T-helper 1 cell treated with Interleukin-12 subunit alpha and Interleukin-12 subunit beta and Interleukin-4 antibody, amounts not matched to agents 30 ng/mL and 1 ng/mL, for 36 hours (primary cell): ENCODE results near the gene INPP5D. TPM values are rescaled to one million over a fixed set of nuclear protein-coding genes. Genes with fewer than 3 reads are reported as not detected.
"Not testable (repeated sequence)": the region's sequence is repeated elsewhere in the genome, so short reads cannot be mapped to it uniquely, and the experiment has no call there.

ENCODE experiments used
- intact Hi-C: fragments of 100-400 bp; cut with micrococcal nuclease; formaldehyde crosslinking; loops from one replicate; pipeline ENCODE4 v1.15.1; 2024
- total RNA-seq: library from RNA; stranded (reverse); gene quantifications from 2 replicates; pipeline ENCODE4 v1.2.3, GENCODE V29; 2022

The INPP5D gene
- total RNA-seq, 1 donor from 2014 or later, result 128 TPM

GRCh38 chr2:233135421-233135820 is 75.3 kb downstream of the INPP5D start:
- intact Hi-C loops, result no loop called here

- intact Hi-C loops, result no loop called here
Observed at GRCh38 chr2:233137040-233137439, 76.9 kb downstream of the INPP5D start.

GRCh38 chr2:233140077-233140585 is 80.0 kb downstream of the INPP5D start:
- intact Hi-C loops, result loop anchor here (5.0 kb wide), 2 partner anchors 58 to 112 kb away; partner anchors contain the start of gene ATG16L1

- intact Hi-C loops, result loop anchor here (5.0 kb wide), 2 partner anchors 59 to 111 kb away; partner anchors contain the start of gene ATG16L1
Observed at GRCh38 chr2:233140978-233141377, 80.8 kb downstream of the INPP5D start.

- intact Hi-C loops, result loop anchor here (1.0 to 5.0 kb wide), 3 partner anchors 60 to 110 kb away; partner anchors contain the start of gene ATG16L1
Observed at GRCh38 chr2:233141901-233142300, 81.8 kb downstream of the INPP5D start.

- intact Hi-C loops, result loop anchor here (1.0 to 5.0 kb wide), 3 partner anchors 60 to 110 kb away; partner anchors contain the start of gene ATG16L1
Observed at GRCh38 chr2:233142355-233142897, 82.3 kb downstream of the INPP5D start.

GRCh38 chr2:233143700-233144331 is 83.7 kb downstream of the INPP5D start:
- intact Hi-C loops, result loop anchor here (5.0 kb wide), 2 partner anchors 62 to 108 kb away; partner anchors contain the start of gene ATG16L1

GRCh38 chr2:233145726-233146125 is 85.6 kb downstream of the INPP5D start:
- intact Hi-C loops, result no loop called here

GRCh38 chr2:233146194-233146593 is 86.1 kb downstream of the INPP5D start:
- intact Hi-C loops, result no loop called here

- intact Hi-C loops, result no loop called here
Observed at GRCh38 chr2:233147136-233147828, 87.1 kb downstream of the INPP5D start.

- intact Hi-C loops, result no loop called here
Observed at GRCh38 chr2:233147829-233148167, 87.7 kb downstream of the INPP5D start.

- intact Hi-C loops, result no loop called here
Observed at GRCh38 chr2:233148354-233148753, 88.2 kb downstream of the INPP5D start.

- intact Hi-C loops, result no loop called here
Observed at GRCh38 chr2:233152541-233152940, 92.4 kb downstream of the INPP5D start.

GRCh38 chr2:233153146-233153798 is 93.1 kb downstream of the INPP5D start:
- intact Hi-C loops, result no loop called here

GRCh38 chr2:233156001-233156400 is 95.9 kb downstream of the INPP5D start:
- intact Hi-C loops, result no loop called here

- intact Hi-C loops, result not testable (repeated sequence)
Observed at GRCh38 chr2:233156461-233156860, 96.3 kb downstream of the INPP5D start.

- intact Hi-C loops, result no loop called here
Observed at GRCh38 chr2:233161730-233162129, 101.6 kb downstream of the INPP5D start.

GRCh38 chr2:233162770-233163169 is 102.6 kb downstream of the INPP5D start:
- intact Hi-C loops, result no loop called here

GRCh38 chr2:233163486-233164103 is 103.5 kb downstream of the INPP5D start:
- intact Hi-C loops, result no loop called here

- intact Hi-C loops, result no loop called here
Observed at GRCh38 chr2:233164128-233164635, 104.0 kb downstream of the INPP5D start.

- intact Hi-C loops, result no loop called here
Observed at GRCh38 chr2:233164967-233165366, 104.8 kb downstream of the INPP5D start.
